Measurements from ENCODE around the gene NAXD. TPM values are rescaled to one million over a fixed set of nuclear protein-coding genes. Genes with fewer than 3 reads are reported as not detected.

The NAXD gene
- polyA plus RNA-seq, 1 donor from 2014 or later, result 58.1 TPM

- H3K36me3 ChIP-seq (ENCODE audit: insufficient read depth, low read length), result no peaks in the 10 kb centered on the region
- no peak overlapping the region for H3K27ac ChIP-seq (ENCODE audit: low read length)
- no peaks in the 10 kb centered on the region for H3K79me2 ChIP-seq (replicated peaks; ENCODE audit: insufficient read depth, low read length)
- no peak overlapping the region for H3K4me2 ChIP-seq (ENCODE audit: low read length)
- no peak overlapping the region for H3K9ac ChIP-seq (ENCODE audit: low read length)
- no peaks in the 10 kb centered on the region for H3K9me2 ChIP-seq (ENCODE audit: insufficient read depth, low read length)
- H3K4me3 ChIP-seq (ENCODE audit: low read length), result no peak overlapping the region
- no peaks in the 10 kb centered on the region for H4K20me1 ChIP-seq (ENCODE audit: insufficient read depth)
- no peaks in the 10 kb centered on the region for H3F3A ChIP-seq (ENCODE audit: insufficient read depth, low read length, poor library complexity, severe bottlenecking)
- H2AFZ ChIP-seq (ENCODE audit: low read depth, low read length), result no peak overlapping the region
- no peak for TF ChIP-seq TAF1 (IDR thresholded peaks at IDR 0.05; ENCODE audit: low read depth)
- no peak for TF ChIP-seq MXI1 (conservative IDR thresholded peaks at IDR 0.05; ENCODE audit: poor library complexity, severe bottlenecking)
- no peak for TF ChIP-seq REST (IDR thresholded peaks at IDR 0.05; ENCODE audit: borderline replicate concordance)
- no peak for TF ChIP-seq SMC3 (conservative IDR thresholded peaks at IDR 0.05; ENCODE audit: poor library complexity)
- TF ChIP-seq CTCF (IDR thresholded peaks at IDR 0.05; ENCODE audit: poor library complexity, severe bottlenecking), result no peak
- no peaks in the 10 kb centered on the region for H3K27me3 ChIP-seq (ENCODE audit: insufficient read depth, low read depth, low read length)
- H3K9me3 ChIP-seq (ENCODE audit: low read length), result no peaks in the 10 kb centered on the region
These were observed 12.6 kb downstream of the NAXD start for GRCh38 chr13:110627761-110628476.

GRCh38 chr13:110628477-110628793 is 13.1 kb downstream of the NAXD start:
- no peak overlapping the region for H3K9ac ChIP-seq (ENCODE audit: low read length)
- H3K9me2 ChIP-seq (ENCODE audit: insufficient read depth, low read length), result no peaks in the 10 kb centered on the region
- H3K27me3 ChIP-seq (ENCODE audit: insufficient read depth, low read depth, low read length), result no peaks in the 10 kb centered on the region
- H3K36me3 ChIP-seq (ENCODE audit: insufficient read depth, low read length), result no peaks in the 10 kb centered on the region
- H3K79me2 ChIP-seq (replicated peaks; ENCODE audit: insufficient read depth, low read length), result no peaks in the 10 kb centered on the region
- H3K4me3 ChIP-seq (ENCODE audit: low read length), result no peak overlapping the region
- TF ChIP-seq EP300 (conservative IDR thresholded peaks at IDR 0.05; ENCODE audit: poor library complexity, severe bottlenecking), result no peak
- no peak overlapping the region for H2AFZ ChIP-seq (ENCODE audit: low read depth, low read length)
- H4K20me1 ChIP-seq (ENCODE audit: insufficient read depth), result no peaks in the 10 kb centered on the region
- H3K27ac ChIP-seq (ENCODE audit: low read length), result no peak overlapping the region
- H3K4me2 ChIP-seq (ENCODE audit: low read length), result no peak overlapping the region
- no peaks in the 10 kb centered on the region for H3K9me3 ChIP-seq (ENCODE audit: low read length)
- H3F3A ChIP-seq (ENCODE audit: insufficient read depth, low read length, poor library complexity, severe bottlenecking), result no peaks in the 10 kb centered on the region

- no peak overlapping the region for H3K4me3 ChIP-seq (ENCODE audit: low read length)
- TF ChIP-seq TAF1 (IDR thresholded peaks at IDR 0.05; ENCODE audit: low read depth) (no peak), POLR2AphosphoS5 (IDR thresholded peaks at IDR 0.05) (no peak), CTCF (IDR thresholded peaks at IDR 0.05; ENCODE audit: poor library complexity, severe bottlenecking) (no peak), EZH2 (IDR thresholded peaks at IDR 0.05; ENCODE audit: borderline replicate concordance, insufficient read depth, low read length, poor library complexity, severe bottlenecking) (no peak), RAD21 (conservative IDR thresholded peaks at IDR 0.05) (no peak), MXI1 (conservative IDR thresholded peaks at IDR 0.05; ENCODE audit: poor library complexity, severe bottlenecking) (no peak), EP300 (conservative IDR thresholded peaks at IDR 0.05; ENCODE audit: poor library complexity, severe bottlenecking) (no peak), REST (IDR thresholded peaks at IDR 0.05; ENCODE audit: borderline replicate concordance) (no peak)
These were observed 13.8 kb downstream of the NAXD start for GRCh38 chr13:110628952-110629701.

More at GRCh38 chr13:110628952-110629701, 13.8 kb downstream of the NAXD start:
- Histone ChIP-seq H3K9ac (ENCODE audit: low read length) (no peak overlapping the region), H3K79me2 (replicated peaks; ENCODE audit: insufficient read depth, low read length) (no peaks in the 10 kb centered on the region), H2AFZ (ENCODE audit: low read depth, low read length) (no peak overlapping the region), H4K20me1 (ENCODE audit: insufficient read depth) (no peaks in the 10 kb centered on the region), H3K36me3 (ENCODE audit: insufficient read depth, low read length) (no peaks in the 10 kb centered on the region), H3K4me2 (ENCODE audit: low read length) (no peak overlapping the region), H3K27me3 (ENCODE audit: insufficient read depth, low read depth, low read length) (no peaks in the 10 kb centered on the region), H3F3A (ENCODE audit: insufficient read depth, low read length, poor library complexity, severe bottlenecking) (no peaks in the 10 kb centered on the region), H3K27ac (ENCODE audit: low read length) (no peak overlapping the region), H3K9me2 (ENCODE audit: insufficient read depth, low read length) (no peaks in the 10 kb centered on the region), H3K9me3 (ENCODE audit: low read length) (no peaks in the 10 kb centered on the region)

All from neural cell (in vitro differentiated cells).